HuH-7 (cell line): ENCODE data around the gene SLC48A1.
"Not testable (repeated sequence)": the region's sequence is repeated elsewhere in the genome, so short reads cannot be mapped to it uniquely, and the experiment has no call there.

Experiments used
- DNase-seq: peaks from one replicate; pipeline ENCODE4 v3.0.0; 2011; ENCODE audit warnings: low spot score

Gene SLC48A1

DNA sequence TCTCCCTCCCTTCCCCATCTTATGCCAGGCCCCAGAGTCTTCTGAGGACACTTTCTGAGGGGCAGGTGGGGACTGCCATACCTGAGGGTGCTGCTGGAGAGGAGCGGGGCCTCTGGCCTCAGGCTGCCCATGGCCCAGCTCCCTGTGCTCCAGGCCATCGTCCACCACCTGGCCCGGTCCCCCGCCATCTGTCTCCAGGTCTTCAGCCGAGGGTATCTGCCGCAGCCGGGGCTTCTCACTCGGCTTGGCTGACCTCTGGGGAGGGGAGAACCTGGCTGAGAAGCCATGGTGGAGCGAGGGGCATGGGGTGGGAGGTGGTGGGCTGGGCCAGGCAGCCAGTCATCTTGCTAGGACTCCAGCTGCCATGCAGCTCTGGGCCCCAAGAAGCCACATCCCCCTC, 21.6 kb downstream of the SLC48A1 start:
- DNase-seq, result no peak

DNA sequence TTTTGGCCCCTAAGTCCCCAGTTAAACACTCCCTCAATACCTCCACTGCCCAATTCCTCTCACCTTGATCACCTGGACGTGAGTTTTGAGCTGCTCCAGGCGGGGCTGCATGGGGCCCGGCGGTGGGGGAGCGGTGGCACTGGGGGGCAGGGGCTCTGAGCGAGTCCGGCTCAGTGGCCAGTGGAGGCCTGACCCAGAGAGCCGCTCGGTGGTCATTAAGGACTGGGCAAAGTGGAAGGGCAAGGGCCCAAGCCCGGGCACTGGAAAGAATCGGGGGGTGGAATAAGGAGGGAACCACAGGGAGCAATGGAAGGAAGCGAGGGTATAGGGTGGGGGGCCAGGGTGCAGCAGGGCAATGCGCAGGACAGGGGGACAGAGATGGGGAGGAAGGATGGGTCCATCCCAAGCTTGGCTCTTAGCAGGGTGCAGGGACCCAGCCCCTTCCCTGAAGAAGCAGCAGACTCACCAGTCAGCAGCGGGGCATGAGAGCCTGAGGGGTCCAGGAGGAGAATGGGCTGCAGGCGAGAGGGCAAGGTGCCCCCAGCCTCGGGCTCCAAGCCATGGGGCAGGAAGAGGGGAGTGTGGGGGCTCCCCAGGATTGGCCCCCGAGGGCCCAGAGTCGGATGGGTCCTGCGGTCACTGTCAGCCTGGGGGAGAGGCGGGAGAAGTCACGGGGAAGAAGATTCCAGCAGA, 22.2 kb downstream of the SLC48A1 start:
- no peak for DNase-seq

DNA sequence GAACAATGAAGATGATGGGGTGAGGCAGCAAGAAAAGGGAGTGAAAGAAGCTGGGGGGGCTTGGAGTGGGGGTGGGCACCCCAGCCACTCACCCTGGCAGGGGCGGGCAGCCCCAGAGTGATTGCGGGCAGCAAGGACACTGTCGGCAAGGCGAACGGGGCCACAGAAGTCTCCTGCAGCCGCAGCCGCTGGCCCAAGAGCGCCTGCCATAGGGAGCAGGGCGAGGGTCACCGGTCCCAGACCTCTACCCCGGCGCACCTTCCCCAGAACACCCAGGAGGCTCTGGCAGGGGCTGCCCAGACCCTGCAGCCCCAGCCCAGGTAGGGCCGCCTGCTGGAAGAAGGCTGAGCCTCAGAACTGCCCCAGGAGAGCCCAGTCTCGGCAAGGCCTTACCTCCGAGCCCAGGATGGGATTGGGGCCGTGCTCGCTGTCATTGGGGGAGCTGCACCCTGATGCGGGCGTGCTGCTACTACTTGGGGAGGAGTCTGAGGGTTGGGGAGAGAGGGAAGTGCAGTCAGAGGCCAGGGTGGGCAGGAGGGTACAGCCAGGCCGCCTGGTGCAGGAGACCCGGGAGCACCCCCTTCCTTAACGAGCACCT, 22.9 kb downstream of the SLC48A1 start:
- no peak for DNase-seq

DNA sequence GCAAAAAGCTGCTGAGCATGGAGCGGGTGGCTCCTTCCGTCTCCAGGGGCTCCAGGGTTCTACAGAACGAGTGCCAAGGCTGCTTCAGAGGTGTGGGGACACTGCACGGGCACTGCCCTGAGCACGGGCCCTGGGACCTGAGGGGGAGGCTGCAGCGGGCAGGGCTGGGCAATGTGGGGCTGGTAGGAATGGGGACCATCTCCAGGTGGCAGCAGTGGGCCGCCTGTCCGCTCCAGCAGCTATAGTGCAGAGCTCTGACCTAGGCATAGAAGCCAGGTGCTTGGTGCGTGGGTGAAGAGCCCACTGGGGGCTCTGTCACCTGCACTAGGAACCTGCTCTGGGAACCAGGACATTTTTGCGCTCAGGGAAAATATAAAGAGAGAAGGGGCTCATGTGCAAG, 24.4 kb downstream of the SLC48A1 start:
- DNase-seq, result peak; percentile 61

DNA sequence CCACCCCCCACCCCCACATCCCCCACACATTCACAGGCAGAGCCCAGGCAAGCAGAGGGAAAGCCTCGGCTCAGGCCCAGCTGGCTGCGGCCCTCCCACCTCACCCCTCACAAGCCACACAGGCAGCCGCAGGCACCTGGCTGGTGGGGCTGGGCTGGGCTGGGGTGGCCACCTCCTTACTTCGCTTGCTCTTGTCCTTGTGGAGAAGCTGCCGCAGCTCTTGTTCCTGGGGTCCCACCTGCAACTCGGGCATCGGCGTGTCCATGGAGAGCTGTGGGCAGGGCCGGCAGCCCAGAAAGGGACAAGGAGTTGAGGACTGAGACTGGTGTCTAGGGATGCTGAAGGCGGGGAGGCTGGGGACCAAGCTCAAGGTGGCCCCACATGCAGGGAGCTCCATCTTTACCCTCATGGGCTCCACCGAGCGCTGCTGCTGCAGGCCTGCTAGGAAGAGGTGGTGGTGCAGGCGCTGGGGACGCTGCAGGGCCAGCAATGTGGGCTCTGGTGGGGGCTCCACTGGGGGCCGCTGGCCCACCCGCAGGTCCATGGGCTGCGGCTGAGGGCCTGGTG, 25.4 kb downstream of the SLC48A1 start:
- no peak for DNase-seq

DNA sequence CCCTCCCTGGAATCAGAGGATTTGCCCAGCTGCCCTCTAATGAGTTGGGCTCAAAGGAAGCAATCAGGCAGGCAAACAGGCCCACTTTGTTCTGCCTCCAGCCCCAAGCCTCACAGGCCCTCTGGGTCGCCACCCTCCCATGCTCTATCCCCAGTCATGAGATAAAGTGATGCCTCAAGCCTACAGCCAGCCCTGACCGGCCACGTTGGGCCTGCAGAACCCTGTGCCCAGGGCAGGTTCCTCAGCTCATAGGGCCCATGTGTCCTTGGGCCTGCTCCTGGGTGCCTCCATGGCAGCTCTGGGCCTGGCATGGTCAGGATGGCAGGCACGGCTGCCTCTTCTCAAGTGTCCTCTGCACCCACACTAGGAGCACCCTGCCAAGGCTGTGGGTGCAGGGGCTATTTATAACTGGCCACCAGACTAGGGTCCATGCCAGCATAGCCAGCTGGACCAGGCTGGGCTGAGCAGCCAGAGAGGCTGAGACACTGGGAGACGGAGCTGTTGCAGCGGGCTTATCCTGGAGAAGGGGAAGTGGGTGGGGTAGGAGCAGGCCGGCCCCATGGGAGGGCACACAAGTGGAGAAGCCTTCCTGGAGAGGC, 26.4 kb downstream of the SLC48A1 start:
- DNase-seq, result no peak

DNA sequence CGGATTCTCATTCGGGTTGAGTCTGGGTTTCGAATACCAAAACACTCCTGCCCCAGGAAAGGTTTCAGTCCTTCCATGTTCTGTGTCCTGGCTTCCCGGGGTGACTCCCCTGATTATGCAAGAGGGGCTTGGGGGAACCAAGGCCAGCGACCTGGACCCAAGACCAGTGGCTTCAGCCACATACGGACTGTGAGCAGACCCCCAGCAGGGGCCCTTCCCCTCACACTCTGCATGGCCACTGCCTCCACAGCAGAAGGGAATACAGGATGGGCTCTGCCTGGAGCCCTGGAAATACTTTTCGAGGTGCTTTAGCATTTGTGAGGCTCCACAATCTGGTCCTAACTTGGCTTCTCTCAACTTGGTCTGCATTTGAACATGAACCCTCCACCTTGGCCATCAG, 27.5 kb downstream of the SLC48A1 start:
- no peak for DNase-seq

DNA sequence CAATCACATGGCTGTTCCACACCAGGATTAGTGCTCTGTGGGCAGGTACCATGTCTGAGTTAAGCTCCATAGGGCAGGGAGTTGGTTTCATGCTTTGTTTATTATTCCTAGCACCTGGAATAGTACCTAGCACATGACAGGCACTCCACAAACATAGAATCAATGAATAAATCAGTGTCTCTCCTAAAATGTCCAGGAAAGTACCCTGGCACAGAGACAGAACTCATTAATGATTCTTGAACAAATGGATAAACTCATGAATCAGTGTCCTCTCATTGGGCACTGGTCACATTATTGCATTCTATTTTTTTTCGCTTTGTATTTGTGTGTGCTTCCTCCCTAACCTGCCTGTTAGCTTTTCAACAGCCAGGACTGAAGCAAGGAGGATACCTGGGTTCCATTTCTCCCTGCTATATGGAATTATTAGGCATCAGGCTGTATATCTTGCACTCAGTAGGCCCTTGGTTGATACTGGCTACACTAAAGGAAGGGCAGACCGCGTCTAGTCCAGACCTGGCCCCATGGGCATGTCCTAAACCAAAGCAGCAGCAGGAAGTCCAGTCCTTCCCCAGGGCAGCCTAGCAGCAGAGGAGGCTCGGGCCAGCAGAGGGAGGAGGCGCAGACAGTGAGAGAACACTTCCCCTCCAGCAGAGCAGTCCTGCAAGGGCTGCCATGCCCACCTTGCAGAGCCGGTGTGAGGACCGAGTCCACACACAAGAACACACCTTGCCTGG, 28.3 kb downstream of the SLC48A1 start:
- DNase-seq, result no peak

DNA sequence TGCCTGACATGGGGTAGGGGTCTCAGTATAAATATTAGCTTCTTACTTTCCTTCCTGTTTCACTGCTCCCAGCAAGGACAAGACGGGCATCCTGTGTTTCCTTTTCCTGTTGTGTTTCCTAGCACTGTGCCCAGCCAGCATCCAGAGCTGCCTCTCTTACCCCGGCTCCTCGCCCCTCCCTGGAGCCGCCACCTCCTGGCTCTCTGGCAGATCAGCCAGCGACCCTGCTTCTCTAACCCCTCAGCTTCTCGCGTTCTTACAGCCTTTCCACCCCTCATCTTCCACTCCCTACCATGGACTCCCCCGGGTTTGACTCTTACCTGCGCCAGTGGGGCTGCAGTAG, 28.8 kb downstream of the SLC48A1 start:
- no peak for DNase-seq

DNA sequence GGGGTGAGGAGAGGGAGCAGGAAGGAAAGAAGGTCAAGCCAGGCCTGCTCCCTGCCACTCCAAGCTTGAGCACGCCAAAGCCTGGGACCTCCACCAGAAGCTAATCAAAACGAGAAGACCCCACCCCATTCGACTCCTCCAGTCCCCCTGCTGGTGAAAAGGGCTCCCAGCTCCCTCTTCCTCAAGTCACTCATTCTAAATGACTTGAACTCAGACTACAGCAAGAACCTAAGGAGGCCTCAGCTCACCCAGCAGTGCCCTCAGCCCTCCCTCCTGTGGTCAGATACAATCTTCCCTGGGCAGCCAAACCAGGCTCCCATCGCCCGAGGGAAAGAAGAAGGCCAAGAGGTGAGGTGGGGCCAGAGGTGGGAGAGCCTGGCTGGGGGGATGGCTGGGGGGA, 29.3 kb downstream of the SLC48A1 start:
- no peak for DNase-seq

DNA sequence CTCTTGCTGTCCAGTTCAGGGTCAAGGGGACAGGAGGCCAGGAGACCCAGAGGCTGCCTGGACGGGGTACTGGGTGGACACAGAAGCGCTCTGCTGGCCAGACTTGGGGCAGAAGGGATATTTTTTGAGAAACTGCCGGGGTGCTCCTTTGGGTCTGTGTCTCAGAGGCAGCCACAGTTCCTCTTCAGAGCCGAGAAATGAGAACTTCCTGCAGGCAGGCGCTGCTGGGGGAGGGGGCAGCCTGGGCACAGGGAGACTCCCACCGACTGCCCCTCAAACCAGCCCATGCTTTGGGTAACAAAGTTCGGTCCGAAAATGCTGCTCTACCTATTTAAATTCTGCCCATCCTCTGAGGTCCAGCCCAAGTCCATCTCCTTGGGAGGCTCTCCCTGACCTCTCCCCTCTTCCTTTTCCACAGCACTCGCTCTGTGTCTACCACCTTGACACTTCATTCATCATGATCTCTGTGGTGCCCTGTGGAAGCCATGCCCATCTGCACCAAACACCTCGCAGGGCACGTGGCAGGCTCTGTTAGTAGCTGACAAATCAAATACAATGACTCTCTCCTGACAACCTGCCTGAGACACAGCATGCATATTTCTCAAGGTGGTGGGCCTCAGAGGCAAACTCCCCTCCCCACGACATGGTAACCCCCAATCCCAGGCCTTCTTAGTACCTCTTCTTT, 30.3 kb downstream of the SLC48A1 start:
- no peak for DNase-seq

DNA sequence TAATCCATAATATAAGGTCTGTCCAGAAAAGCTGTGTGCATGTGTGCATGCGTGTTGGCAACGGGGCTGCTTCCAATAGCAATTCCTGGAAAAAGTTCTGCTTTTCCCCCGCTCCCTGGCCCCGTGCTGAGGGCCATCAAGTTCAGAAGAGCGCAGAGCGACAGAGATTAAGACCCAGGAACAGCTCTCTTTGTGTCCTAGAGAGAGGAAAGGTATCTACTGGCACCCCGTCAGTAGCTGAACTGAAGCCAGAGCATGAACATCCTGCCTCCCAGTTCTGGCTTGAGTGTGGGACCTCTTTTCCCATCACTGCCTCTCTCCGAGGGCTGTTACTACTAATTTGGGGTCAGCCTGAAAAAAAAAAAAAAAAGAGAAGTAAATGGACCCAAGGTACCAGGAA, 31.1 kb downstream of the SLC48A1 start:
- DNase-seq, result no peak

DNA sequence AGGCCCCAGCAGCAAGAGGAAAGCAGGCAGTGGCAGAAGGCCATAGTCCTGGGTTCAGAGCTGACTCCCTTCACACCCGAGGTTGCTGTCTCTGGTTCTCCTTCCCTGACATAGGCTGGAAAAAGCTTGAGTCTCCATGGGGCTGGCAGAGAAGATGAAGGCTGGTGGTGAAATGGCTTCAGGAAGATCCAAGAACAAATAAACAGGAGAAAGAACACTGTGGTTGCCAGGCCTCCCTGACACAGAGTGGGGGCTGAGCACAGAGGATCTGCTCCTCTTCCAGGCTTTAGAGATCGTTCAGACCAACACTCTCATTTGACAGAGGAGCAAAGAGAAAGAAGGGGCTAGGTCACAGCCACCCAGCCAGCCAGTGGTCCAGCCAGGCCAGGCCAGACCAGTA, 32.4 kb downstream of the SLC48A1 start:
- DNase-seq, result no peak

DNA sequence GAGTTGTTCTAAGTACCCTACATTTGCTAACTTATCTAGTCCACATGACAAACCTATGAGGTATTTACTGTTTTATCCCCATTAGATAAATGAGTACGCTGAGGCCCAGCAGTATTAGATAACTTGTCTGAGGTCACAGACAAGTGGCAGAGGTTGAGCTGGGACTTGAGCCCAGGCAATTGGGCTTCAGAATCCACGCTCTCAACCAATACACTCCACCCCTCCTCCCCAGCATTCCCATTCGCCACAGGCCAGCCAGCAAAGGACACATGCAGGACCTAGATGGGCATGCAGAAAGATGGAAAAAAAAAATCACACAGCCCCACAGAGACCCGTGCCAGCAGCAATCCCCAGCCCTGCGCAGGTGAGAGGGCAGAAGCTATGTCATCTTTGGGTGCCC, 34.3 kb downstream of the SLC48A1 start:
- DNase-seq, result no peak

DNA sequence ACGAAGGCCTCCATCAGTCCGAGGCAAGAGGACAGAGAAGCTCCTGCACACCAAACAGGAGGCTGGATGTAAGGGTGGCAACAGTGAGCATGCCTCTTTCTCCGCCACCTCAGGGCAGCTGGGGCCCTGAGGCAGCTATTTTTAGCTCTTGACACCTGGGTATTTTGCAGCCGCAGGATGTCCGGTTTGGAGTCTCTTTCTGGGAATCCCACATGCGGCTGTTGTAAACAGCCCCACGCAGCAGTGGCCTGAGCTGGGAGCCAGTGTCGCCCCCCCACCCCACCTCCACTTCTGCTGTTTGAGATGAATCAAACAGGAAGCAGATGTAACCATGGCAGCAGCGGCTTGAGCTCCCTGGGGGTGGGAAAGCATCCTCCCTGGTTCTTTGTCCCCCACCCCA, 35.0 kb downstream of the SLC48A1 start:
- DNase-seq, result no peak

DNA sequence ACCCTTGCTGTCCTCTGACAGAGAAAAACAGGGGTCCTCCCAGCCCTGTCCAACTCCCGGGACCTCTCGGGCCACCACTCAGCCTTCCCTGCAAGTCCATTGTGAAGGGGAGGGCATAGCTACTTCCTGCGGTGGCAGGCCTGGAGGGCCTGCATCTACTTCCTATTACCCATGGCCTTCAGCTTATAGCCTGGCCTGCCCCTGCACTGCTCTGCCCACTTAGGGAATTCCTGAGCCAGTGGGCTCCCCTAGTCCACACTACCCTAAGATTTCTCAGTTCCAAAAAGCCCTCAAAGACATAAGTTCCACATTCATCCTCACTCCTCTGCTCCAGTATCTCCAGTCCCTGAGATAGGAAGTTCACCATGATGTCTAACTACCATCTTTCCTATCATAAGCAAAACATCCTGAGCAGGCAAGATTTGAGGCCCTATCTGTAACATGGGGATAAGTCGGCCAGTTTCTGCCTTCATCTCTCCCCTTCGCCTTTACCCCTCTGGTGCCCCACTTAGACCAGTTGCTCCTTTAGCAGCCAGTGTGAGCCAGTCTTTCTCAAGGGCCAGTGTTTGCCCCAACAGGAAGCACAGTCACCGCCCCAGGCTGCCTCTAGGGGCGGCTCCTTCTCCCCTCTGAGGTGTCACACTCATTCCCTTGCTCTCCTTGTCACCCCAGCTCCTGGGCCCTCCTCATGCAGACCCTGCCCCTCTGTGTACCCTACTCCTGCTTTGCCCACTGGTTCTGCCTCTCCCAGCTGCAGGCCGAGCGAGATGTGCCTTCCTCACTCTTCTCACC, 35.7 kb downstream of the SLC48A1 start:
- no peak for DNase-seq

DNA sequence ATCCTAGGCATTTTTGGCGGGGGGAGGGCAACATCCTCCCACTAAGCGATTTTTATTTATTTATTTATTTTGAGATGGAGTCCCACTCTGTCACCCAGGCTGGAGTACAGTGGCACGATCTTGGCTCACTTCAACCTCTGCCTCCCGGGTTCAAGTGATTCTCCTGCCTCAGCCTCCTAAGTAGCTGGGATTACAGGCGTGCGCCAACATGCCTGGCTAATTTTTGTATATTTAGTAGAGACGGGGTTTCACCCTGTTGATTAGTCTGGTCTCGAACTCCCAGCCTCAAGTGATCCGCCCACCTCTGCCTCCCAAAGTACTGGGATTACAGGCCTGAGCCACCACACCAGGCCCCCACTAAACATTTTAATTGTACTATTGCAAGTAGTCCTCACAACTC, 36.5 kb downstream of the SLC48A1 start:
- DNase-seq, result not testable (repeated sequence)

DNA sequence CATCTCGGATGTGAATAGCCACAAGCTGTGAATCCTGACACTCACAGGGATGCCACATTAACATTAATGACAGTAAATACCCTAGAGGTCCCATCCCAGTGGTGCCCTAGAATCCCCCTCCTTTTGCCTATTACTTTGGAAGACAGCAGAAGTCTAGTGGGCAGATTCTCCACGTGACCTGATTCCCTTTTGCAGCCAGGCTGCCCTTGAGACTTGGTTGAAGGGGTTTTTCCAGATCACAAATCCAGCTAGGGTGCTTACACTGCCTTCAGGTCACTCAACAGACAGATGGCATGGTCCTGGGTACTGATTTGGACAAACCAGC, 38.0 kb downstream of the SLC48A1 start:
- no peak for DNase-seq

DNA sequence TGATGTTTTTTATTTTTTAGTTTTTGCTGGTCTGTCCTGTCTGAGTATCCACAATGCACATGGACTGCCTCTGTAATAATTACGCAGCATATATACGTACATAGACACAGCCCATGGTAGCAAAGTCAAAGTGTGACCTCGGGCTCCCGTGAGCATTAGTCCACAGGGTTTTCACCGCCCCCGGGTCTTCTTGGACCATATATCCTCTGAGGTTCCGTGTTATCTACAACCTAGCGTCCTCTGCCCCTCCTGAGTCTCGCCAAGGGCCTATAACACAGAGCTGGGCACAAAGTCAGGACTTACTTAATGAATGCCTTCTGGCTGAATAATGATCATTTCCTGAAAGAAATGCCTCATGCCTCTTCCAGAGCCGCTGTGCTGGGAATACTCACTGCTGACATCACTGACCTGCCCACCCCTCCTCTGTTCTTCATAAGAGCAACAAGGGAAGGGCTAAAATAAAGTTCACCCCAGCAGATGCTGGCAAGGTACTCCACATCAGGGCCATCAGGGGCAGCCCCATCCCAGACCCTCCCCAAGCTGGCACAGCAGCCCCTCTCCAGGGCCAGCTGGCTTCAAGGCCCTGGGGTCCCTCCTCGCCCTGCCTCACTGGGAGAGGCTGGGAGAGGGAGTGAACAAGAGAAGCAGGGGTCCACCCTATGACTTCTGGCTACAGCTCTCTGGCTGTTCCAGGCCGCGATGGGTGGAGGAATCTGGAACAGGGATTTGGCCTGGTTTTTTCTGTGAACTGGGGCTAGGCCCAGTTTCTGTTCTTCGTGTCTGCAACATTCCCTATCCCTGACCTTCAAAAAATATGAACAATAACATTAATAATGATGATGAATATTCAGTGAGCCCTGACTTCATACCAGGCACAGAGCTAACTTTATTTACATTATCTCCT, 38.8 kb downstream of the SLC48A1 start:
- DNase-seq, result no peak

DNA sequence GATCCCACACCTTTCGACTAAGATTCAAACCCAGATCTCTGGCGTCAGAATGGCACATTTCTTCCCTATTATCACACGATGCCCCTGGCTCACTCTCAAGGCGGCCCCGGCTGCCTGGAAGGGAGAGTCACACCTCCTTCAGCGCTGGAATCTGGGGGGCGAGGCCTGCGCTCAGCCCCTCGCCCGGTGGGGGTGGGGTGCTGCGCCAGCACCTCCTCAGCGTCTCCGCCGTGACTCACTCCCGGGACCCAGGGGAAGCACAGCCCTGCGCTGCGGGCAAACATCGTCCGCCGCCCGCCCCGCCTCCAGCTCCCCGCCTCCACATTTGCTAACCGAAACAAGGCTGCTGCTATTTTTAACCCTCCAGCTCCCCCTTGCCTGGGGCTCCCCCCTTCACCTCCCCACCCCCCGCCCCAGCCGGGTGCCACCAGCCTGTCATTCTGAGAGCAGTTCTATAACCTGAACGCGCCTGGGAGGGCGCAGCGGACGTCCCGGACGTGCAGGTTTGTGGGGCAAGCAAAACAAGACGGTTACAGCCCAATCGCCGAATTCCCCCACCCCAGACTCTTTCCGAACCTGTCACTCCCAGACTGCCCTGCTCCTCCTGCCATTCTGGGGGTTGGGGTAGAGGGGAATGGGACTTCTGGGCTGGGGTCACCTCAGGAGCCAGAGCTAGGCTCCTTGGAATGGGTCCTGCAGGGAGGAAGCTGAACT, 39.9 kb downstream of the SLC48A1 start:
- DNase-seq, result no peak
